Stomach (tissue), 9 donors: ENCODE results near the gene SPDYE1. TPM values are rescaled to one million over a fixed set of nuclear protein-coding genes. Genes with fewer than 3 reads are reported as not detected.

Source experiments
- DNase-seq, 2 donors: peaks; one replicate each; pipeline versions ENCODE4 v3.0.0 to v3.0.0-alpha.2; 2013 to 2019
- H3K27ac ChIP-seq, 5 donors: fragments of 200-600 bp in 4 of 5; sonication (generic) in 4 of 5; one replicate each; pipeline ENCODE4 v1.5.1; 2013 to 2019; ENCODE audit warnings: mild to moderate bottlenecking in 1 of 5, moderate library complexity in 1 of 5
- H3K27me3 ChIP-seq, 3 donors: fragments of 200-600 bp; sonication (generic); one replicate each; pipeline ENCODE4 v1.5.1; 2017 to 2019; ENCODE audit warnings: mixed run types in 1 of 3
- H3K36me3 ChIP-seq, 4 donors: fragments of 200-600 bp; sonication (generic); 1 replicate in 3 of 4; 2 replicates in 1 of 4; pipeline ENCODE4 v1.5.1; 2016 to 2019
- H3K4me1 ChIP-seq, 4 donors: fragments of 200-600 bp; sonication (generic); one replicate each; pipeline ENCODE4 v1.5.1; 2016 to 2019
- H3K4me3 ChIP-seq, 4 donors: fragments of 200-600 bp; sonication (generic) in 3 of 4; one replicate each; pipeline ENCODE4 v1.5.1; 2016 to 2019; ENCODE audit warnings: mild to moderate bottlenecking in 1 of 4
- H3K9me3 ChIP-seq, 4 donors: fragments of 200-600 bp; sonication (generic); one replicate each; pipeline ENCODE4 v1.5.1; 2016 to 2019
- CTCF ChIP-seq, 7 experiments: fragments of 450-650 bp in 4 of 7; fragments of 200-600 bp in 3 of 7; sonication (generic) in 3 of 7; IDR thresholded peaks; one replicate each; pipeline ENCODE4 v1.5.1; 2016 to 2019; ENCODE audit warnings: antibody characterized with exemption in 7 of 7, control low read depth in 2 of 7, mild to moderate bottlenecking in 1 of 7
- EP300 ChIP-seq: sonication (generic); formaldehyde crosslinking; IDR thresholded peaks from one replicate; pipeline ENCODE4 v1.6.1; 2017; ENCODE audit warnings: antibody characterized with exemption
- POLR2A ChIP-seq, 4 donors: fragments of 450-650 bp; IDR thresholded peaks; one replicate each; pipeline ENCODE4 v1.6.1; 2016; ENCODE audit warnings: antibody characterized with exemption in 4 of 4, control low read depth in 2 of 4, mild to moderate bottlenecking in 1 of 4, moderate library complexity in 1 of 4
- POLR2AphosphoS5 ChIP-seq, 3 donors: sonication (generic); formaldehyde crosslinking; IDR thresholded peaks; one replicate each; pipeline ENCODE4 v1.6.1; 2016; ENCODE audit warnings: antibody characterized with exemption in 3 of 3
- WGBS, 5 donors: extraction: QIAGEN DNeasy Blood & Tissue Kit in 3 of 5; methylation state at CpG; one replicate each; pipeline versions ENCODE4 v1.1.5 to v1.1.7; 2013 to 2018; 5-methylcytosine and 5-hydroxymethylcytosine counted together
- intact Hi-C: fragments of 100-400 bp; cut with DNase I; formaldehyde crosslinking; loops from one replicate; pipeline ENCODE4 v1.15.1; 2023; ENCODE audit warnings: low total_unique reads
- polyA plus RNA-seq, 3 donors: library from polyadenylated mRNA; stranded (reverse); fragments of 200-250 nt; gene quantifications; one replicate each; pipeline ENCODE4 v1.2.3, GENCODE V29; 2013
- total RNA-seq, 5 donors: library from RNA; depleted of rRNA; stranded (reverse); fragments of >200 nt; gene quantifications; one replicate each; pipeline versions ENCODE4 v1.1.0 to v1.2.3, GENCODE V29; 2014 to 2016
- donor health status: healthy with polysubstance abuse.
- donor health status: Bipolar disorder and iron deficiency.
- donor health status: healthy.

The SPDYE1 gene
- total and polyA plus RNA-seq, 8 donors, result not detected

- Histone ChIP-seq H3K4me3 (no peak overlapping the region), H3K9me3 (no peaks in the 10 kb centered on the region), H3K36me3 (peaks cover 39 to 77% (median 75%) of the 10 kb centered on the region in 4 donors), H3K27ac (no peak overlapping the region), H3K4me1 (peaks cover 14 to 38% (median 34%) of the 10 kb centered on the region in 4 donors), H3K27me3 (no peaks in the 10 kb centered on the region)
- intact Hi-C loops, result no loop called here
- no peak for DNase-seq
- WGBS, 5 donors, result 87 to 99% (median 94%) methylated on average over 5 of the region's 5 CpGs
- no peak for TF ChIP-seq CTCF (IDR thresholded peaks at IDR 0.05)
- TF ChIP-seq POLR2A (IDR thresholded peaks at IDR 0.05), result no peak
- TF ChIP-seq POLR2AphosphoS5 (IDR thresholded peaks at IDR 0.05), result no peak
- no peak for TF ChIP-seq EP300
Measured at GRCh38 chr7:44051611-44052220, 54.0 kb downstream of the SPDYE1 start.

GRCh38 chr7:44052771-44053365, 55.2 kb downstream of the SPDYE1 start:
- no peaks in the 10 kb centered on the region for H3K9me3 ChIP-seq
- peaks cover 50 to 86% (median 84%) of the 10 kb centered on the region in 4 donors for H3K36me3 ChIP-seq
- intact Hi-C loops, result no loop called here
- WGBS, 5 donors, result 89 to 94% (median 93%) methylated on average over 11 to 12 of the region's 12 CpGs
- peaks cover 12 to 27% (median 23%) of the 10 kb centered on the region in 4 donors for H3K4me1 ChIP-seq
- H3K27me3 ChIP-seq, result no peaks in the 10 kb centered on the region
- peak in 1 of 2 donors; percentile 14 for DNase-seq
- TF ChIP-seq CTCF (IDR thresholded peaks at IDR 0.05) (no peak), POLR2AphosphoS5 (IDR thresholded peaks at IDR 0.05) (no peak), POLR2A (IDR thresholded peaks at IDR 0.05) (no peak), EP300 (no peak)
- no peak overlapping the region for H3K4me3 ChIP-seq
- H3K27ac ChIP-seq, result no peak overlapping the region

GRCh38 chr7:44056681-44057080, 59.0 kb downstream of the SPDYE1 start:
- Histone ChIP-seq H3K27ac (no peak overlapping the region), H3K27me3 (no peaks in the 10 kb centered on the region), H3K4me3 (no peak overlapping the region), H3K36me3 (peaks cover 67 to 100% (median 99%) of the 10 kb centered on the region in 4 donors), H3K4me1 (no peaks in the 10 kb centered on the region), H3K9me3 (no peaks in the 10 kb centered on the region)
- WGBS, 5 donors, result 94 to 100% (median 95%) methylated on average over 3 to 7 of the region's 7 CpGs
- no peak for DNase-seq
- intact Hi-C loops, result no loop called here
- TF ChIP-seq CTCF (IDR thresholded peaks at IDR 0.05) (no peak), EP300 (no peak), POLR2AphosphoS5 (IDR thresholded peaks at IDR 0.05) (no peak), POLR2A (IDR thresholded peaks at IDR 0.05) (no peak)

- WGBS, 5 donors, result 92 to 96% (median 94%) methylated on average over 3 to 11 of the region's 11 CpGs
- intact Hi-C loops, result no loop called here
- no peaks in the 10 kb centered on the region for H3K4me1 ChIP-seq
- H3K27ac ChIP-seq, result no peak overlapping the region
- no peak overlapping the region for H3K4me3 ChIP-seq
- H3K9me3 ChIP-seq, result no peaks in the 10 kb centered on the region
- H3K36me3 ChIP-seq, result peaks cover 65 to 100% (median 99%) of the 10 kb centered on the region in 4 donors
- H3K27me3 ChIP-seq, result no peaks in the 10 kb centered on the region
- TF ChIP-seq CTCF (IDR thresholded peaks at IDR 0.05), result no peak
- TF ChIP-seq EP300, result no peak
- no peak for DNase-seq
Measured at GRCh38 chr7:44057181-44057848, 59.6 kb downstream of the SPDYE1 start.
